BLaER1 (cell line): ENCODE data around the gene KCNH3.

Experiments
- H3K27ac ChIP-seq: shearing (Covaris generic); formaldehyde crosslinking; 2 replicates; pipeline ENCODE4 v1.8.1; 2022
- H3K27me3 ChIP-seq: shearing (Covaris generic); formaldehyde crosslinking; 2 replicates; pipeline ENCODE4 v1.8.1; 2022
- H3K36me3 ChIP-seq: shearing (Covaris generic); formaldehyde crosslinking; 2 replicates; pipeline ENCODE4 v1.8.1; 2022
- H3K4me1 ChIP-seq: shearing (Covaris generic); formaldehyde crosslinking; 2 replicates; pipeline ENCODE4 v1.8.1; 2022
- H3K4me2 ChIP-seq: shearing (Covaris generic); formaldehyde crosslinking; 2 replicates; pipeline ENCODE4 v1.8.1; 2022
- H3K4me3 ChIP-seq: shearing (Covaris generic); formaldehyde crosslinking; 2 replicates; pipeline ENCODE4 v1.8.1; 2022
- H3K9ac ChIP-seq: shearing (Covaris generic); formaldehyde crosslinking; 2 replicates; pipeline ENCODE4 v1.8.1; 2022
- H3K9me3 ChIP-seq: shearing (Covaris generic); formaldehyde crosslinking; 2 replicates; pipeline ENCODE4 v1.8.1; 2022
- H4K20me1 ChIP-seq: shearing (Covaris generic); formaldehyde crosslinking; 2 replicates; pipeline ENCODE4 v1.8.1; 2022
- Cebpa-rat ChIP-seq: shearing (Covaris generic); IDR thresholded peaks from 2 replicates; pipeline ENCODE4 v1.8.1; 2022

KCNH3 gene

DNA sequence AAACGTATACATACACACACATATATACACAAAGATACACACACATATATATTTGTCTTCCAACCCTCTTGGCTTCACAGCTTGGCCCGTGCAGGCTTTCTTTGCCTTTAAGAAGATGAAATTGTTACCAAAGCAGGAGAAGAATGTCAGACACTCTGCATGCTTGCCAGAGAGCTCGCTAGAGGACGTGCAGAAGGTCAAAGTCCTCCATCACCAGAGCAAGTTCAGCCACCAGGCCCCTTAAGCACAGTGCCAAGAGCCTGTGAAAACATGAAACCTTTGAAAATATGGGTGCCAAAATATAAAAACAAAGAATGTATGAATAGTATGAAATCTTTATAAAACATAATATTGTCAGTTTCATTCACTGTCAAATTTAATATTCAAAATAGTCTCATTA, 44.0 kb downstream of the KCNH3 start:
- Histone ChIP-seq H3K36me3 (peaks cover 32% of the 10 kb centered on the region), H3K4me3 (no peak overlapping the region), H3K9ac (no peak overlapping the region), H3K4me2 (no peak overlapping the region), H3K4me1 (peaks cover 47% of the 10 kb centered on the region), H3K27me3 (no peaks in the 10 kb centered on the region), H4K20me1 (peaks cover 39% of the 10 kb centered on the region), H3K9me3 (no peaks in the 10 kb centered on the region), H3K27ac (no peak overlapping the region)
- no peak for TF ChIP-seq Cebpa-rat

DNA sequence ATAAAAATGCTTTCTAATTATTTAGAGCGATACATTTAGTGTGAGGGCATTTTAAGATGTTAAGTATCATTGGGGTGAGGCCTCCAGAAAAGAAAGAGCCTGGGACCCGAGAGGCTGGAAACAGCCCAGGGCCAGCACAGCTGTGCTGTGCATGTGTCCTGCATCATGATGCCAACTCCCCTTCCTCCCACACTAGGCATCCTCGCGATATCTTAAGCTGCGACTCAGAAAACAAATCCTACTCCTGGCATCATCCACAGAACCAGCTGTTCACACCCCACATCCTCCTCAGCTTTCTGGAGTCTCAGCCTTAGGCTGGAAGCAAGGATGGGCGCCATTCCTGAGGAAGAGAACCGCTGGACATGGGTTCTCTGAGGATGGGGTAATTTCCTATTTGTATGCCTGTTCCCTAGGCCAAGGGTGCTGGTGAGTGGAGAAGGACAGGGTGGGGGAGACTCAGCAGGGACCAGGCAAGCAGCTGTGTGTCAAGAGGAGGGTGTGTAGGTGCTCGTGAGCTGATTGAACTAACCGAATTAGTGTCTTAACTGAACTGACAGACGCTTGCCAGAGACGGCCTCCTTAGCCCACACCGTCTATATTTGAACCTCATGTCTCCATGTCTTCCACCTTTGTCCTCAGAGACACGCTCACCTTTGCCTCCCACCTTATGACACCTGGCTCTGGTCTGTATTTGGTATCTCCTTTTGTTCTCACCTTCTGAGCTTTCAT, 44.7 kb downstream of the KCNH3 start:
- Histone ChIP-seq H4K20me1 (peaks cover 32% of the 10 kb centered on the region), H3K27ac (no peak overlapping the region), H3K4me3 (no peak overlapping the region), H3K9ac (0 out of 2 replicates have a peak overlapping the region, but pooled peaks have one; percentile 64), H3K4me1 (peaks cover 52% of the 10 kb centered on the region), H3K36me3 (peaks cover 38% of the 10 kb centered on the region), H3K9me3 (no peaks in the 10 kb centered on the region), H3K27me3 (no peaks in the 10 kb centered on the region), H3K4me2 (peak overlapping the region; percentile 83)
- no peak for TF ChIP-seq Cebpa-rat

DNA sequence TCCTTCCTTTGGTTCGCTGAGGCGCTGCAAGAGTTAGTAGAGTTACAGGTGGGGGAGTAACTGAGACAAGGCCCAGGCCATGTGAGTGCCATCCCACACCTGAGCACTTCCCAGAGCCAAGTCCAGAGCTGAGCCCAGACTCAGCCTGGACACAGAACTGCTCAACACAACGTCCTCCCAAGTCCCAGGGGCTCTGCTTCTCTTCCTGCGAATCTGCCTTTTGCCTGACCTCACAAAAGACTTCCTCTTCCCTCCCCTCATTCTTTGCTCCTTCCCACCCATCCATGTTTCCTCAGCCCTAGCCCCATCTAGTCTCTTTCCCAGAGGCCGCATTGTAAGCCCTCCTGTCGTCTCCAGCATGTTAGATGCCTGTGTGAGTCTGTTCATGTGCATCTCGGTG, 45.8 kb downstream of the KCNH3 start:
- Histone ChIP-seq H4K20me1 (peaks cover 21% of the 10 kb centered on the region), H3K4me1 (peaks cover 59% of the 10 kb centered on the region), H3K36me3 (peaks cover 45% of the 10 kb centered on the region), H3K4me3 (no peak overlapping the region; the same call in 1 of the 2 replicates), H3K27me3 (no peaks in the 10 kb centered on the region), H3K9ac (peak overlapping the region; percentile 64), H3K4me2 (peak overlapping the region; percentile 83), H3K27ac (peak overlapping the region; percentile 57), H3K9me3 (no peaks in the 10 kb centered on the region)
- no peak for TF ChIP-seq Cebpa-rat

DNA sequence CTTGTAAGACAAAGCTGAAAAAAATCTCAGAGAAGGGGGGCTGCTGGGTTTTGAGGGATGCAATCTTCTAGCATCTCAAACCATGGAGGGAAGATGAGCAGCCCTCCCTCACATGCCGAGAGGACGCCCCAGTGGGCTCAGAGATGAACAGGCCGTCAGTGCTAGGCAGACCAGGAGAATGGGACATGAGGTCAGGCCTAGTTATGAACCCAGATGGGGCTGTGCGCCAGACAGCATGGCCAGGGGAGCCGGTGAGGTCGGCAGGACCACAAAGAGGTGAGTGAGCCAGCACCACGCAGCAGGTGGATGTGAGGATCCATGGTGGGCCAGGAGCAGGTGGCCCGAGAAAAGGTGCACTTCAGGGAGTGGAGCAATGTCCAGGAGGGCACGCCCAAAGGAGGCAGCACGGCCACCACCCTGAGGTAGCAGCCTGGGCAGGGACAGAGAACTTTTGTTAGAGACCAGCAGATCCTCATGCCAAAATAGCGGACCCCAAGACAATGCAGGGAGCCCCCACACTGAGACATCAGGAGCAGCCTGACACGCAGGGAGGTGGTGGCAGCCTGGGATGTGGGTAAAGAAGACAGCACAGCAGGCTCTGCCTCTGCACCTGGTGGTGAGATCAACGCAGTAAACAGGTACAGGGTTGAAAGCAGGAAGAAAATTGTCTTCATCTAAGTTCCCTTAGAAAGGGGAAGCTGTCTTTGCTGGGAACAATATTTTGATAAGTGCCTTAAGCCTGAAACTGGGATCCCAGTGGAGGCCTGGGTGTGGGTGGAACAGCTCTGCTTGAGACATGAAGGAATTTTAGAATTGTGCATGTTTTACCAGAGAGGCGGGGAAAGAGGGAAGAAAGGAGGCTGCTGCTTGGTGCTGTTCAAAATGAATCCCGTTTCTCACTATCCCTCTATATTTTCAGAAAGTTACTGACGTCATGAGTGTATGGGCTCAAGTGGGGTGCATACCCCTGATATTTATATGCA, 46.9 kb downstream of the KCNH3 start:
- H3K36me3 ChIP-seq, result peaks cover 45% of the 10 kb centered on the region
- H3K9me3 ChIP-seq, result peaks cover under 1% of the 10 kb centered on the region
- H3K4me1 ChIP-seq, result peaks cover 52% of the 10 kb centered on the region
- no peak overlapping the region for H3K9ac ChIP-seq
- peaks cover 9% of the 10 kb centered on the region for H4K20me1 ChIP-seq
- H3K27ac ChIP-seq, result peak overlapping the region; percentile 57; the same call in 1 of the 2 replicates
- no peaks in the 10 kb centered on the region for H3K27me3 ChIP-seq
- no peak overlapping the region for H3K4me3 ChIP-seq
- peak overlapping the region; percentile 83 for H3K4me2 ChIP-seq
- TF ChIP-seq Cebpa-rat, result no peak

DNA sequence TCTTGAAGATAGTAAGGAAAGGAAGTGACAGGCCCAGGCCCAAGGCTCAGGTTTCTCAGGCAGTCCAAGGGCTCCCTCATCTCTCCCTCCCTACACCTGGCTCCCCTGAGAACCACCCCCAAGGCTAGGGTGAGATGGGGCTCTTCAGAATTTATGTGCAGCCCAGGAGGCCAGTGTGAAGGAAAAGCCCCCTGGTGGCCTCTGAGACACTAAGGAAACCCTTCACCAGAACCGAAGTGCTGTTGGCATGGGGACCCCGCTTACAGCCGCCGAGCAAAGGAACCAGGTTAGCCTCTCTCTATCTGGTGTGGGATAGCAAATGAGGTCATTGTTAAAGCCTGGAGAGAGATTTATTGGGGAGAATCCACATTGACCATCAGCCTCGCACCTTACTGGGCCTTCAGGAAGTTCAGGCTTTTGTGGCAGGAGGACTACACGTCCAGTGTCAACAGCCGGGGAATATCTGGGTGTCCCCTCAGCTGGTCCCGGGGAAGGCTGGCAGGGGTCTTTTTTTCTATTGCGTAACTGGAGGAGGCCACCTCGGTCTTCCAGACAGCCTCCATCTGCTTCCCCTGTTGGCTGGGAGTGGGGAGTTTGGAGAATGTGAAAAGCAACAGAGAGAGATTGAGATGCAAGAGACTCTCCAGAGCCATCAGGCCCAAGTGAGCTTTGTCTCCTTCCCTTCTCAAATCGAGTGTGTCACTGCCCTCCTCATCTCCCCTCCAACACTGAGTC, 48.5 kb downstream of the KCNH3 start:
- Histone ChIP-seq H3K27me3 (no peaks in the 10 kb centered on the region), H3K36me3 (peaks cover 58% of the 10 kb centered on the region)
- peak; percentile 42 for TF ChIP-seq Cebpa-rat

DNA sequence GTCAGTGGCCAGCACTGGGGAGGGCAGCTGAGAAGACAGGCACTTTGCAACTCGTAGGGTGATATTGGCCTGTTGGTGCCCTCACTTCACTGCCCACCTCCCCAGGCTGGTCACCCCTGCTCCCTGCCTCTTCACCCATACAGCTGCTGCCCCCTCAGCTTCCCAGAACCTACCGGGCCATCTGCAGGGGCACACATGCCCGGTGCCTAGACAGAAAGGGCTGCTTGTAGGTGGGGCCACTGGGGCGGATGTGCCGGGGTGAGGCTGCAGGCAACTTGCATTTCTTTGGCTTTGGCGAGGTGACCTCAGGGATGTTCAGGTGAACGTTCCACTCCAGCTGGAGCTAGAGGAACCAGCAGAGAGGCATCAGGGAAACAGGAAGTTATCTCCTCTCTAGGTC, 49.5 kb downstream of the KCNH3 start:
- Histone ChIP-seq H4K20me1 (no peaks in the 10 kb centered on the region), H3K27me3 (no peaks in the 10 kb centered on the region), H3K36me3 (peaks cover 65% of the 10 kb centered on the region), H3K4me2 (peak overlapping the region; percentile 11; the same call in 1 of the 2 replicates), H3K9ac (no peak overlapping the region), H3K27ac (peak overlapping the region; percentile 20; the same call in 1 of the 2 replicates), H3K4me3 (no peak overlapping the region), H3K4me1 (peaks cover 36% of the 10 kb centered on the region), H3K9me3 (peaks cover 20% of the 10 kb centered on the region)
- TF ChIP-seq Cebpa-rat, result no peak

More for the DNA sequence above, 48.5 kb downstream of the KCNH3 start:
- Histone ChIP-seq H3K4me3 (no peak overlapping the region), H3K4me2 (no peak overlapping the region), H4K20me1 (no peaks in the 10 kb centered on the region), H3K27ac (no peak overlapping the region), H3K9ac (no peak overlapping the region), H3K9me3 (peaks cover 17% of the 10 kb centered on the region), H3K4me1 (peaks cover 37% of the 10 kb centered on the region)

DNA sequence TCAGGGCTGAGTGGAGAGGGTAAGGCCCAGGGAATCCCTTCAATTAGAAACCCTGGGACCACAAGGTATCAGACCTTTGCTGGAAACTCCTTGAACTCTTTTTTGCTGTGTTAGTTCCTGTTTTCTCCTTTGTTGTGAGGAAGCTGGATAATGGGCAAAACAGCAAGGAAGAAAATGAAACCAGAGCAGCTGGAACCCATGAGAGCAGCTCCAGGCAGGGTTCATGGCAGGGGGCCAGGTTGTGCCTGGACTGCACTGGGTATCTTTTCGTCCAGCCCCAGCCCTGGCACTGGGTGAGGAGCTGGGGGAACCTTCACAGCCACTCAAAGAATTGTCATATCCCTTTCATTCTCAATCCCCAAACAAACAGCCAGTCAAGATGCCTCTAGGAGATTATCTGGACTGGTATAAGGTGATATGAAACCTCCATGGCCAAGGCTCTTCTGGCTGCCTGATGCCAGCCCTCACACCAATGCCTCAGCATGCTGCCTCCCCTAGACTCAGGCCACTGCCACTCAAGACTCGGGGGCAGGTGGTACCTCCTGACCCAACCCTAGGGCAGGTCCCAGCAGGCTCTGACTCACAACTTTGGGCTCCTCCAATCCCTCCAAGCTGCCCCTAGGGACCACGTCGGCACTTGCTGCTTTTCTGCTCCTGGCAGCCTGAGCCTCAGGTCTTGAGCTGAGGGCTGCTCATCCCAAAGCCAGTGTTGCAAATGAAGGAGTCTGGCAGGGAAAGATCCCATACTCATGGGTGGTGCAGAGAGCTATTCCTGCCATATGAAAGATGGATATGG, 50.1 kb downstream of the KCNH3 start:
- Histone ChIP-seq H3K27ac (peak overlapping the region; percentile 20; the same call in 1 of the 2 replicates), H3K4me1 (peaks cover 29% of the 10 kb centered on the region), H3K4me2 (peak overlapping the region; percentile 11; the same call in 1 of the 2 replicates), H3K9me3 (peaks cover 20% of the 10 kb centered on the region), H4K20me1 (no peaks in the 10 kb centered on the region), H3K36me3 (peaks cover 61% of the 10 kb centered on the region), H3K27me3 (no peaks in the 10 kb centered on the region), H3K4me3 (no peak overlapping the region), H3K9ac (no peak overlapping the region)
- TF ChIP-seq Cebpa-rat, result no peak

DNA sequence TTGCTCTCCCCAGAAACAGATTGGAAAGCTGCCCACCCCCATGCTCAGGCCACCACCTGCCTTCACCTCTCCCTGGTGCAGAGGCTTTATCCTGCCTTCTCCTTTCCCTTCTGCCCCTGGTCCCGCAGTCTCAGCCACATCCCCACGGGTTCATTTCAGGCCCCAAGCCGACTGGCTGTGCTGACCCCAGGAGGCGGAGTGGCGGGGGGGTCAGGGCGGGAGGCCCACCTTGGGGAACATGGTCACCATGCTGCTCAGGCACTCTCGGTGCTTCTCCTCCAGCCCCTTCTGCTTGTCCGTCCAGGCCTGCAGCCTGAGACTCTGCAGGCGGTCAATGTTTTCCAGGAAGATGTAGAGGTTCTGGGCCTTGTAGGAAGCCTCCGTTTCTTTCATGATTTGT, 59.7 kb downstream of the KCNH3 start:
- no peaks in the 10 kb centered on the region for H3K27me3 ChIP-seq
- H3K27ac ChIP-seq, result no peak overlapping the region
- no peaks in the 10 kb centered on the region for H3K9me3 ChIP-seq
- no peak overlapping the region for H3K9ac ChIP-seq
- no peak for TF ChIP-seq Cebpa-rat
- peaks cover 12% of the 10 kb centered on the region; the same call in 1 of the 2 replicates for H3K36me3 ChIP-seq
- no peak overlapping the region for H3K4me2 ChIP-seq
- no peaks in the 10 kb centered on the region for H3K4me1 ChIP-seq
- H3K4me3 ChIP-seq, result no peak overlapping the region
- H4K20me1 ChIP-seq, result no peaks in the 10 kb centered on the region
